T-helper 17 cell (primary cell): Measurements from ENCODE around the gene RFC1. TPM values are rescaled to one million over a fixed set of nuclear protein-coding genes. Genes with fewer than 3 reads are reported as not detected.
"Not testable (repeated sequence)": the region's sequence is repeated elsewhere in the genome, so short reads cannot be mapped to it uniquely, and the experiment has no call there.

Source experiments
- ATAC-seq: fragments of 150-1000 bp; cut with Tn5 transposase; 2 replicates; pipeline ENCODE4 v1.10.0; 2021; ENCODE audit warnings: mild to moderate bottlenecking, moderate library complexity
- DNase-seq, 3 donors: peaks; one replicate each; pipeline versions ENCODE4 v3.0.0 to v3.0.0-alpha.2; 2020 to 2021
- H3K9me3 ChIP-seq: one replicate; pipeline ENCODE4 v1.7.0; 2013; ENCODE audit warnings: low read length, mild to moderate bottlenecking; ENCODE audit not compliant: control insufficient read depth, poor library complexity, severe bottlenecking
- H3K27ac Mint-ChIP-seq: one replicate; pipeline ENCODE4 v1.8.0; 2022; ENCODE audit warnings: mild to moderate bottlenecking, moderate library complexity, mixed read lengths
- H3K27me3 Mint-ChIP-seq: one replicate; pipeline ENCODE4 v1.8.0; 2022; ENCODE audit warnings: mixed read lengths
- H3K36me3 Mint-ChIP-seq: one replicate; pipeline ENCODE4 v1.8.0; 2022; ENCODE audit warnings: low read depth, mixed read lengths
- H3K4me1 Mint-ChIP-seq: one replicate; pipeline ENCODE4 v1.8.0; 2022; ENCODE audit warnings: mild to moderate bottlenecking, mixed read lengths
- H3K4me3 Mint-ChIP-seq: one replicate; pipeline ENCODE4 v1.8.0; 2022; ENCODE audit warnings: mild to moderate bottlenecking, moderate library complexity, mixed read lengths
- total RNA-seq, 4 donors: library from RNA in 2 of 4; stranded (reverse) in 2 of 4; gene quantifications; one replicate each; pipeline ENCODE4 v1.2.3 and lab custom pipeline; 2022 to 2026

The RFC1 gene
- total RNA-seq, 2 donors from 2014 or later, result 72.5 to 86.3 TPM

- Mint-ChIP-seq H3K4me3 (no peak overlapping the region), H3K27me3 (no peaks in the 10 kb centered on the region), H3K4me1 (peaks cover 8% of the 10 kb centered on the region), H3K27ac (peak overlapping the region; percentile 51), H3K36me3 (peaks cover 19% of the 10 kb centered on the region)
- no peaks in the 10 kb centered on the region for H3K9me3 ChIP-seq
- DNase-seq (no peak), ATAC-seq (no peak)
Observed at GRCh38 chr4:39312816-39313215, 53.3 kb downstream of the RFC1 start.

GRCh38 chr4:39308611-39309010, 57.6 kb downstream of the RFC1 start:
- DNase-seq, result no peak

DNA sequence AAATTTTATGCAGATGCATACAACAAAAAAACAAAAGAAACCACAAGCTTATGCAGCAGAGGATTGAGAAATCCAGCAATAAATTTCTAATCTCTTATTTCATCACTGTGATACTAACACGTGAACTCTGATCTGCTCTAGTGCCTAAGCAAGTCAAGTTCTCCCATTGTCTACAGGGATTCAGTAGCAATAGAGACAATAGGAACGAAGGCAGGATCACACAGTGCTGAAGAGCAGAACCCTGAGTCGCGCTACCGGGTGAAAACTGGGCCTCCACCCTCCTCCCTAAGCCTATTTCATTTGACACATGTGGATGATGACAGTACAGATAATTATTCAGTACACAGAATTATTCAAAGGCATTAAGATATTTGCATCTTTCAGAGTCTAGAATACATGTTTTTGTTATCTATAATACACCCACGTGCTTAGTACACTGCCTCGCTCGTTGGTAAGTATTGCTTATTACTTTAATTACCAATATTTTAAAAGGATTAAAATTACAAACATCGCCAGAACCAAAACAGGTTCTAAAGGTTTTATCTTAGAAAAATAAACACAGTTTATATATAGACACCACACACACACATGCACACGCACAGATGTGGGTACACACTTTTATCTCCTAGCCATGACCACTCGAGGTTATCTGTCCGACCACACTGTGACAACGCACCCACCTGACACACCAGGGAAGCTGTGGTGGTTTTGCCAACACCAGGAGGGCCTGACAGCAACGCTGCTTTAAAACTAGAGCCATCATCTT, 60.1 kb downstream of the RFC1 start:
- Mint-ChIP-seq H3K36me3 (peaks cover 18% of the 10 kb centered on the region), H3K27ac (peak overlapping the region; percentile 32), H3K4me1 (peaks cover 10% of the 10 kb centered on the region), H3K4me3 (no peak overlapping the region), H3K27me3 (no peaks in the 10 kb centered on the region)
- DNase-seq (no peak), ATAC-seq (no peak)
- no peaks in the 10 kb centered on the region for H3K9me3 ChIP-seq

More at GRCh38 chr4:39308611-39309010, 57.6 kb downstream of the RFC1 start:
- Mint-ChIP-seq H3K27me3 (no peaks in the 10 kb centered on the region), H3K27ac (peak overlapping the region; percentile 21), H3K4me3 (no peak overlapping the region), H3K4me1 (peaks cover 10% of the 10 kb centered on the region), H3K36me3 (peaks cover 21% of the 10 kb centered on the region)
- no peaks in the 10 kb centered on the region for H3K9me3 ChIP-seq
- no peak for ATAC-seq

DNA sequence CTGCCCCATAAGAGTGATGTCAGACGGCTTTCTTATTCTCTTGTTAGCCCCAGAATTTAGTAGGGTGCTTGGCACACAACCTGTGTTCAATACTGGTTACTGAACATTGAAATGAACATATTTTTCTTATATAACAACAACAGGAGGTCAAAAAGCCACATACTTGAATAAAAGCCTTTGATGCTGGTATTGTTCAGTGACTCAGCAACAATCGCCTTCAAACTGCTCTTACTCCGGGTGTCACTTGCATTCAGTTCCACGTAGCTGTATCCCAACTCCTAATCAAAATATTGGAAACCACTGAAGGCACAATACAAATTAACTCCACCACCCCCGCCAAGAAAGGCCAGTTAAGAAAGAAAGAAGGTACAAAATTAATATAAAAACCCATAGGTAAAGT, 61.5 kb downstream of the RFC1 start:
- no peaks in the 10 kb centered on the region for H3K27me3 Mint-ChIP-seq
- no peak overlapping the region for H3K4me3 Mint-ChIP-seq
- peaks cover 7% of the 10 kb centered on the region for H3K4me1 Mint-ChIP-seq
- ATAC-seq, result no peak
- H3K36me3 Mint-ChIP-seq, result peaks cover 17% of the 10 kb centered on the region
- H3K9me3 ChIP-seq, result no peaks in the 10 kb centered on the region
- DNase-seq, result no peak
- H3K27ac Mint-ChIP-seq, result peak overlapping the region; percentile 56

- no peaks in the 10 kb centered on the region for H3K27me3 Mint-ChIP-seq
- H3K36me3 Mint-ChIP-seq, result peaks cover 14% of the 10 kb centered on the region
- H3K9me3 ChIP-seq, result no peaks in the 10 kb centered on the region
- peaks cover 5% of the 10 kb centered on the region for H3K4me1 Mint-ChIP-seq
- no peak overlapping the region for H3K4me3 Mint-ChIP-seq
- peak overlapping the region; percentile 56 for H3K27ac Mint-ChIP-seq
- no peak for DNase-seq
- ATAC-seq, result no peak
Observed at GRCh38 chr4:39303871-39304270, 62.3 kb downstream of the RFC1 start.

- no peak overlapping the region for H3K4me3 Mint-ChIP-seq
- ATAC-seq, result no peak
- no peaks in the 10 kb centered on the region for H3K9me3 ChIP-seq
- no peaks in the 10 kb centered on the region for H3K27me3 Mint-ChIP-seq
- no peak overlapping the region for H3K27ac Mint-ChIP-seq
- H3K36me3 Mint-ChIP-seq, result peaks cover 9% of the 10 kb centered on the region
- no peak for DNase-seq
- H3K4me1 Mint-ChIP-seq, result peaks cover 2% of the 10 kb centered on the region
Observed at GRCh38 chr4:39302901-39303300, 63.3 kb downstream of the RFC1 start.

DNA sequence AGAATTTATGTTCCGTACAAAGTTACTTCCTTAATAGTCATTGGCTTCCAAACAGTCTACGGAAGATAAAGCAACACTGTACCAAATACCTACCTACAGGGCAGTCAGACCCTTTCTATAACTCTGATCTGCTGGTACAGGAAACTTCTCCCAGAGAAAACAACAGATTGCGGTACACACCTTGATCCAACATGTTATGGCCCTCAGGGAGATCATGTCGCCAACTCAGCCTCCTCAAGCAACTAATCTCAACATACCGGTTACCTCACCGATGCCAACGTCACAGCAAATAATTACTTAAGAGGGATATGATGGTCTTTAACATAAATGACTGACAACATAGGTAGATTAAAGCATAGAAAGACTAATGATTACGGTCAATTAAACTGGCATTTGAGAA, 70.4 kb downstream of the RFC1 start:
- DNase-seq, result no peak
- Mint-ChIP-seq H3K4me3 (no peak overlapping the region), H3K36me3 (peaks cover 2% of the 10 kb centered on the region), H3K27me3 (no peaks in the 10 kb centered on the region), H3K4me1 (no peaks in the 10 kb centered on the region), H3K27ac (no peak overlapping the region)
- H3K9me3 ChIP-seq, result no peaks in the 10 kb centered on the region
- ATAC-seq, result no peak

GRCh38 chr4:39292433-39292832, 73.7 kb downstream of the RFC1 start:
- H3K9me3 ChIP-seq, H3K27me3 Mint-ChIP-seq, H3K36me3 Mint-ChIP-seq, ATAC-seq, H3K27ac Mint-ChIP-seq, DNase-seq, H3K4me1 Mint-ChIP-seq, H3K4me3 Mint-ChIP-seq: not testable (repeated sequence)

DNA sequence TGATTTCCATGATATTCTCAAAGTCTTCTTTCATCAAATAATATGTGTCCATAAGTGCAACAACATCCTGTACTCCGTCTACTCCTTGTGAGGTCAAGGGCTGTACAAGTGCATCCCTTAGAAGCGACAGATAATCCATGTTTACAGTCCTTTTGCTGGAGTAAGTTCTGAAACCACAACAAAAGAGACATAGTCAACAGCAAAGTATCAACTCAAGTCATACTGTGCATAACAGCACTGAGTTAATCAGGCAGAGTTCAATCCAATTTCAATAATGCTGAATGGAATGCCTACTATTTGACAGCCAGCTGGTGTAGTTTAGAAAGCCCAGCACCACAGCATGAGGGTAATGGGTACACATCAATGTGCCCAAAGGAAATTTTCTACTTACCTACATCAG, 74.5 kb downstream of the RFC1 start:
- H3K27ac Mint-ChIP-seq, result no peak overlapping the region
- peaks cover 8% of the 10 kb centered on the region for H3K36me3 Mint-ChIP-seq
- peaks cover 4% of the 10 kb centered on the region for H3K4me1 Mint-ChIP-seq
- DNase-seq (no peak), ATAC-seq (no peak)
- no peak overlapping the region for H3K4me3 Mint-ChIP-seq
- no peaks in the 10 kb centered on the region for H3K9me3 ChIP-seq
- H3K27me3 Mint-ChIP-seq, result no peaks in the 10 kb centered on the region

GRCh38 chr4:39287223-39287622, 78.9 kb downstream of the RFC1 start:
- H3K4me3 Mint-ChIP-seq, result no peak overlapping the region
- ATAC-seq, result no peak
- no peak for DNase-seq
- H3K36me3 Mint-ChIP-seq, result peaks cover 10% of the 10 kb centered on the region
- peaks cover 7% of the 10 kb centered on the region for H3K4me1 Mint-ChIP-seq
- no peaks in the 10 kb centered on the region for H3K9me3 ChIP-seq
- no peaks in the 10 kb centered on the region for H3K27me3 Mint-ChIP-seq
- H3K27ac Mint-ChIP-seq, result peak overlapping the region; percentile 5

DNA sequence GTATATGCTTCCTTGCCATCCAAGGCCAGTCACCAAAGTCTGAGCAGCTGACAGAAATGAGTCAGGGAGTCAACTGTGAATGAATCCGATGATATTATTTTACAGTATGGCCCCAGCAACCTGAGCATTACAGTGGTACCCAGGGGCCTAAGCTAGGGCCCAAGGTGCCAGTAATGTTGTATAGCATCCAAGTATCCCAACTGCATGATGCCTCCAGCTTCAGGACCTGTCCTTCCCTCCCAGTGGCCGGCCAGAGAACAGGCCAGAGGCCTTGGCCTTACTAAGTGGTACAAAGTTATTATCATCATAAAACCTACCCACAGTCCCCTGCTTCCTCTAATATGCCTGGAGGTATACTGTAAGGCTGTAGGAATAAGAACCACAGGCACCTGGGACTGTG, 79.9 kb downstream of the RFC1 start:
- no peak for ATAC-seq
- no peak overlapping the region for H3K4me3 Mint-ChIP-seq
- no peaks in the 10 kb centered on the region for H3K27me3 Mint-ChIP-seq
- H3K9me3 ChIP-seq, result no peaks in the 10 kb centered on the region
- H3K36me3 Mint-ChIP-seq, result peaks cover 7% of the 10 kb centered on the region
- DNase-seq, result no peak
- peak overlapping the region; percentile 5 for H3K27ac Mint-ChIP-seq
- H3K4me1 Mint-ChIP-seq, result peaks cover 7% of the 10 kb centered on the region

DNA sequence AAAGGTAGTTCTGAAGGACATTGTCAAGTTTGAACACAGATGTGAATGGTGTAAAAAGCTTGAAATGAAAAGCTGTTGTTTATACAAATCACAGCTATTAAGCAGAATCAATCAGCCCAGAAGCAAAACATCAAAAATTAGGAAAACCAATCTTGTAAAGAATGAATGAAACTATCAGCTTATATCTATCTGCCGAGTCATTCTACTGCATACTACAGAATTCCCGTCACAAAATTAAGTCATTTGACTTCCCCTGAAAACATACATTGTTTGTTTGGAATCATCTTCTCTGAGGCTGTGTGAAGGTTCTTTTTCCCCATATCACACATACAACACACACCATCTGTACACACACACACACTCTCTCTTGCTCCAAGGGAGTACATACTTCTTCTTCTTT, 80.3 kb downstream of the RFC1 start:
- no peak overlapping the region for H3K4me3 Mint-ChIP-seq
- ATAC-seq, result no peak
- H3K9me3 ChIP-seq, result no peaks in the 10 kb centered on the region
- peaks cover 7% of the 10 kb centered on the region for H3K4me1 Mint-ChIP-seq
- H3K36me3 Mint-ChIP-seq, result peaks cover 7% of the 10 kb centered on the region
- H3K27ac Mint-ChIP-seq, result peak overlapping the region; percentile 68
- H3K27me3 Mint-ChIP-seq, result no peaks in the 10 kb centered on the region
- DNase-seq, result no peak

DNA sequence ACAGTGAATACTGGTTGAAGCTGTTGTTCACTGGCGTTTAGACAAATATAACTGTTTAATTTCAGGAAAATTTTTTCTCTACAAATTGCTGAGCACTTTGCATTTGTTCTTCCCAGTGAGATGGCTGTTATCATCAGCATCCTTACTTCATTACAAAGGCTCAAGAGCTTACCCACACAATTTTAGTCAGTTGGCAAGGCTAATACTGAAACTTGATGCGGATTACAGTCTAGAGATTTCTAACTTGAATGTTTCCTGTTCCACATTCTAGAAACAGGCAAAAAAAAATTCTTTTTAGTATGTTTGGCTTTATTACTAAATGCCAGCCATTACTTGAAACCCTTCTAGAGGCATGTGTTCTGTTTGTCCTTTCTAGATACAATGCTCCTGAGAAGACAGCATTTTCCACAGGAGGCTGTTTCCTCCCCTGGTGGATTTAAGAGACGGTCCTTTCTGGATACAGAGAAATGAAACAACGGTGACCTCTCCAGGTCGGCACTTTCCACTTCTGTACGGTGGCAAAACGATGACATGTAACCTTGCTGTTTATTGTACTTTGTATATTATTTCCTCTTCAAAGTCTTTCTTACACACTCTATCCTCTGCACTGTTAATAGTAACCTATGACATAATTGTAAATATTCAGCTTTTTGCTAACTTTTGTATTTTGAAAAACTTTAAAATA, 80.9 kb downstream of the RFC1 start:
- Mint-ChIP-seq H3K4me1 (peaks cover 7% of the 10 kb centered on the region), H3K4me3 (no peak overlapping the region), H3K36me3 (peaks cover 7% of the 10 kb centered on the region), H3K27ac (peak overlapping the region; percentile 68), H3K27me3 (no peaks in the 10 kb centered on the region)
- H3K9me3 ChIP-seq, result no peaks in the 10 kb centered on the region
- ATAC-seq (no peak), DNase-seq (no peak)

DNA sequence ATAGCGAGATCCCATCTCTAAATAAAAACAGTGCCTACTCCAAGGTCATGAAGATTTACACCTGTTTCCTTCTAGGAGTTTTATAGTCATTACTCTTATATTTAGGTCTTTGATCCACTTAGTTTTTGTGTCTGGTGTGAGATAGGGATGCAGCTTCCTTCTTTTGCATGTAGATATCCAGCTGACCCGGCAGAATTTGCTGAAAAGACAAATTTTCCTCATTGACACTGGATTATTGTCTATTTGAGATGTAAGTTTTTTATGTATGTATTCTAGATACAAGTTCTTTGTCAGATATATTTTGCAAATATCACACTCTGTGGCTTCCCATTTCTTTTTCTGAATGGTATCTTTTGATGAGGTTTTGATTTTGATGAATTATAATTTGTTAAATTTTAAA, 85.4 kb downstream of the RFC1 start:
- Mint-ChIP-seq H3K4me3 (no peak overlapping the region), H3K27ac (no peak overlapping the region), H3K4me1 (no peaks in the 10 kb centered on the region), H3K27me3 (no peaks in the 10 kb centered on the region), H3K36me3 (peaks cover 2% of the 10 kb centered on the region)
- no peak for ATAC-seq
- H3K9me3 ChIP-seq, result no peaks in the 10 kb centered on the region
- no peak for DNase-seq
